Ascending aorta (tissue), 2 donors: ENCODE data around the gene C20orf96. TPM values are rescaled to one million over a fixed set of nuclear protein-coding genes. Genes with fewer than 3 reads are reported as not detected.

Source experiments
- DNase-seq, 2 donors: peaks; one replicate each; pipeline ENCODE4 v3.0.0-alpha.2; 2019; ENCODE audit warnings: low spot score in 2 of 2
- H3K27ac ChIP-seq, 2 donors: fragments of 200-600 bp; sonication (generic); one replicate each; pipeline ENCODE4 v1.5.1; 2016 to 2017; ENCODE audit warnings: mild to moderate bottlenecking in 1 of 2
- H3K27me3 ChIP-seq: fragments of 200-600 bp; sonication (generic); one replicate; pipeline ENCODE4 v1.5.1; 2017
- H3K36me3 ChIP-seq, 2 donors: fragments of 200-600 bp; sonication (generic); one replicate each; pipeline ENCODE4 v1.5.1; 2016
- H3K4me1 ChIP-seq, 2 donors: fragments of 200-600 bp; sonication (generic); one replicate each; pipeline ENCODE4 v1.5.1; 2016 to 2017; ENCODE audit warnings: mild to moderate bottlenecking in 1 of 2
- H3K4me3 ChIP-seq, 2 donors: fragments of 200-600 bp; sonication (generic); one replicate each; pipeline ENCODE4 v1.5.1; 2016 to 2017; ENCODE audit warnings: mild to moderate bottlenecking in 1 of 2
- H3K9me3 ChIP-seq, 2 donors: fragments of 200-600 bp; sonication (generic); one replicate each; pipeline ENCODE4 v1.5.1; 2016
- intact Hi-C: fragments of 100-400 bp; cut with DNase I; formaldehyde crosslinking; loops from one replicate; pipeline ENCODE4 v1.15.1; 2023
- total RNA-seq: library from RNA; depleted of rRNA; stranded (reverse); fragments of >200 nt; gene quantifications from one replicate; pipeline ENCODE4 v1.1.0, GENCODE V29; 2016
- TF ChIP-seq, protein P1 (sequence below), 3 experiments: fragments of 200-600 bp in 2 of 3; fragments of 450-650 bp in 1 of 3; sonication (generic) in 2 of 3; IDR thresholded peaks; one replicate each; pipeline ENCODE4 v1.5.1; 2016 to 2019; ENCODE audit warnings: antibody characterized with exemption in 3 of 3, mild to moderate bottlenecking in 1 of 3, moderate library complexity in 1 of 3

C20orf96 gene
- total RNA-seq, 1 donor from 2014 or later, result 0.32 TPM

DNA sequence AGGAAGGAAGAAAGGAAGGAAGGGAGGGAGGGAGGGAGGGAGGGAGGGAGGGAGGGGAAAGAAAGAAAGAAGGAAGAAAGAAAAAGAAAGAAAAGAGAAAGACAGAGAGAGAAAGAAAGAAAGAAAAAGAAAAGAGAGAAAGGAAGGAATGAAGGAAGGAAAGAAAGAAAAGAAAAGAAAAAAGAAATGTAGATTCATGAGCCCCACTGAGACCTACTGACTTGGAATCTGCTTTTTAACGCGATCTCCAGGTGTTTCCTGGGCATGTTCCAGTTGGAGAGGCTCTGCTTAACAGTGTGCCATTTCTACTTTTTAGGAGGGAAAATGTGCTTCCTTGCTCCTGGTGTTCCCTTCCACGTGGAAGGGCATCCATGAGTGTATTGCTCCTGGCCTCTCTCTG is 16.7 kb downstream of the C20orf96 start:
- intact Hi-C loops, result no loop called here
- Histone ChIP-seq H3K27ac (no peak overlapping the region), H3K27me3 (no peaks in the 10 kb centered on the region), H3K4me1 (no peaks in the 10 kb centered on the region), H3K9me3 (no peaks in the 10 kb centered on the region), H3K4me3 (no peak overlapping the region), H3K36me3 (peaks cover 17 to 26% of the 10 kb centered on the region in 2 donors)
- no peak for DNase-seq
- TF ChIP-seq, protein P1, sequence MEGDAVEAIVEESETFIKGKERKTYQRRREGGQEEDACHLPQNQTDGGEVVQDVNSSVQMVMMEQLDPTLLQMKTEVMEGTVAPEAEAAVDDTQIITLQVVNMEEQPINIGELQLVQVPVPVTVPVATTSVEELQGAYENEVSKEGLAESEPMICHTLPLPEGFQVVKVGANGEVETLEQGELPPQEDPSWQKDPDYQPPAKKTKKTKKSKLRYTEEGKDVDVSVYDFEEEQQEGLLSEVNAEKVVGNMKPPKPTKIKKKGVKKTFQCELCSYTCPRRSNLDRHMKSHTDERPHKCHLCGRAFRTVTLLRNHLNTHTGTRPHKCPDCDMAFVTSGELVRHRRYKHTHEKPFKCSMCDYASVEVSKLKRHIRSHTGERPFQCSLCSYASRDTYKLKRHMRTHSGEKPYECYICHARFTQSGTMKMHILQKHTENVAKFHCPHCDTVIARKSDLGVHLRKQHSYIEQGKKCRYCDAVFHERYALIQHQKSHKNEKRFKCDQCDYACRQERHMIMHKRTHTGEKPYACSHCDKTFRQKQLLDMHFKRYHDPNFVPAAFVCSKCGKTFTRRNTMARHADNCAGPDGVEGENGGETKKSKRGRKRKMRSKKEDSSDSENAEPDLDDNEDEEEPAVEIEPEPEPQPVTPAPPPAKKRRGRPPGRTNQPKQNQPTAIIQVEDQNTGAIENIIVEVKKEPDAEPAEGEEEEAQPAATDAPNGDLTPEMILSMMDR (IDR thresholded peaks at IDR 0.05), result no peak

DNA sequence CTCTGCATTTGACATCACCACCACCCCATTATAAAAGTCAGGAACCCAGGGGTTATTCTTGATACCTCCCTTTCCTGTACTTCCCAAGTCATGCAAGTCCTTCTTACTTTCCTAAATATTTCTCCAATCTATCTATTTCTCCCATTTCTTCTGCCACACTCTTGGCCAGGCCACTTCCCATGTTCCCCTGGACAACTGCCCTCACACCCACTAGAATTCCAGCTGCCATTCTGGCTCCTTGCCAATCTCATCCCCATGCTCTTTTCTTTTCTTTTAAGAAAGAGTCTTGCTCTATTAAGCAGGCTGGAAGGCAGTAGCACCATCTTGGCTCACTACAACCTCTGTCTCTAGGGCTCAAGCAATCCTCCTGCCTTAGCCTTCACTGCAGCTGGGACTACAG is 17.8 kb downstream of the C20orf96 start:
- peaks cover 11 to 17% of the 10 kb centered on the region in 2 donors for H3K36me3 ChIP-seq
- H3K4me3 ChIP-seq, result no peak overlapping the region
- no peaks in the 10 kb centered on the region for H3K4me1 ChIP-seq
- H3K27me3 ChIP-seq, result no peaks in the 10 kb centered on the region
- DNase-seq, result no peak
- TF ChIP-seq, protein P1 (IDR thresholded peaks at IDR 0.05), result no peak
- no peak overlapping the region for H3K27ac ChIP-seq
- H3K9me3 ChIP-seq, result no peaks in the 10 kb centered on the region
- intact Hi-C loops, result no loop called here

DNA sequence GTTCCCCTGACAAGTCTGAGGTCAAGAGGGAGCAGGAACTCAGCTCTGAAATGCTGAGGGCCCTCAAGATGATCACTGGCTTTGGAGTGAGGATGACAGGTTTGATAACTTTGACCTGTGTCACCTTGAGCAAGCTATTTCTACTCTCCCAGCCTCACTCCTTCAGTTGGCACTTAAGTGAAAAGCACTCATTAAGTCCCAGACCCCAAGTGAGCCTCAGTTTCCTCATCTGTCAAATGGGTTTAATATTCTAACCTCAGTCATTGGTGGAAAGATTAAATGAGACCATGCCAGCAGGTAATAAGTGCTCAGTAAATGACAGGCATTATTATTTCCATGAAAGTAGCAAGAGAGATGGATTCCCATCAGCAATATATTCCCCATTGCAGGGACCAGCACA is 19.0 kb downstream of the C20orf96 start:
- H3K4me3 ChIP-seq, result no peak overlapping the region
- no peaks in the 10 kb centered on the region for H3K9me3 ChIP-seq
- H3K36me3 ChIP-seq, result peaks cover 0 to 10% of the 10 kb centered on the region in 2 donors
- no peak for DNase-seq
- intact Hi-C loops, result no loop called here
- TF ChIP-seq, protein P1 (IDR thresholded peaks at IDR 0.05), result no peak
- no peak overlapping the region for H3K27ac ChIP-seq
- no peaks in the 10 kb centered on the region for H3K27me3 ChIP-seq
- H3K4me1 ChIP-seq, result no peaks in the 10 kb centered on the region

DNA sequence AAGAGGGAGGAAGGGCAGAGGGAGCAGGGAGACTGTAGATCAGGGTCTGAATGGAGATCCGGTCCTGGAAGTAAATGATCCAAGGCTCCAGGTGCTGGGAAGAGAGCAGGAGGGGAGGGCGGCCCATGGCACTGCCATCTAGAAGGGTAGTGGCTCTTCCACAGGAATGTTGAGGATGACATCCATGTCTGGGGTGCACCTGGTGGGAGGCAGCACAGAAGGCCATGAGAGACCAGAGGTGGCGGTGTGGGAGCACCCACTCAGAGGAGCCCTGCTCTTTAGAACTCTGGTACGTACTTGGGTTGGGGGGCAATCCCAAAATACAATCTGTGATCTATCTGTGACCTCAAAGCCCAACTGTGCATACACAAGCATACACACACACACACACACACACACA is 19.5 kb downstream of the C20orf96 start:
- Histone ChIP-seq H3K4me1 (no peaks in the 10 kb centered on the region), H3K27ac (no peak overlapping the region), H3K4me3 (no peak overlapping the region), H3K36me3 (peaks cover 0 to 6% of the 10 kb centered on the region in 2 donors), H3K9me3 (no peaks in the 10 kb centered on the region), H3K27me3 (no peaks in the 10 kb centered on the region)
- intact Hi-C loops, result no loop called here
- no peak for DNase-seq
- TF ChIP-seq, protein P1 (IDR thresholded peaks at IDR 0.05), result no peak

DNA sequence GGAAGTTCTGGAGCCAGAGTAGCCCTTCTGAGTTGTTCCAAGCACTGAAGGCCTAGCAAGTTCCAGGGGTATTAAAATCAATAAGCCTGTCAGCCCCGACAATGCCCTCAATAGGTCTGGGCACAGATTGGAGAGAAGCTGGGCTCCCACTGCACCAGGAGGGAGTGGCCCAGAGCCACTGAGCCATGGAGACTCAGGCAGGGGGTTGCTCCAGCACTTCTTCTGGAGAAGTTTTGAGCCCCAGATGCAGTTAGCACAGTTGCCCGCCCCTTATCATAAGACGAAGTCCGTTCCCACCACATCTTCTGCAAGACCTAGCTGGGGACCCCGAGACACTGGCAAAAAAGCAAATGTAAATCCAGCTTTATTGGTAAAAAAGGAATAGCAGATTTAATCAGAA is 20.0 kb downstream of the C20orf96 start:
- TF ChIP-seq, protein P1 (IDR thresholded peaks at IDR 0.05), result no peak
- no peaks in the 10 kb centered on the region for H3K27me3 ChIP-seq
- DNase-seq, result no peak
- no peak overlapping the region for H3K27ac ChIP-seq
- no peaks in the 10 kb centered on the region for H3K4me1 ChIP-seq
- intact Hi-C loops, result no loop called here
- no peak overlapping the region for H3K4me3 ChIP-seq
- H3K9me3 ChIP-seq, result no peaks in the 10 kb centered on the region
- H3K36me3 ChIP-seq, result peaks cover 0 to under 1% of the 10 kb centered on the region in 2 donors
